Activated CD8-positive, alpha-beta T cell treated with anti-CD3 and anti-CD28 coated beads for 36 hours (primary cell): Measurements from ENCODE around the gene ZW10. TPM values are rescaled to one million over a fixed set of nuclear protein-coding genes. Genes with fewer than 3 reads are reported as not detected.
"Not testable (repeated sequence)": the region's sequence is repeated elsewhere in the genome, so short reads cannot be mapped to it uniquely, and the experiment has no call there.

Experiments
- ATAC-seq: fragments of 200-7000 bp; cut with Tn5 transposase; one replicate; pipeline ENCODE4 v1.10.0; 2021; ENCODE audit warnings: mild to moderate bottlenecking, moderate library complexity
- CTCF ChIA-PET: fragments of 350-600 bp; sonication (Branson Sonifier 250); formaldehyde crosslinking; loops from one replicate; lab custom pipeline; 2021; ENCODE audit warnings: antibody characterized with exemption; lab: Charles Lee
- POLR2A ChIA-PET: fragments of 350-600 bp; sonication (Branson Sonifier 250); formaldehyde crosslinking; loops from one replicate; lab custom pipeline; 2021; ENCODE audit warnings: antibody characterized with exemption; lab: Charles Lee
- DNase-seq: peaks from one replicate; pipeline ENCODE4 v3.0.0-alpha.2; 2020
- H3K27ac Mint-ChIP-seq: one replicate; pipeline ENCODE4 v1.8.0; 2021; ENCODE audit warnings: mild to moderate bottlenecking, mixed read lengths
- H3K27me3 Mint-ChIP-seq: one replicate; pipeline ENCODE4 v1.8.0; 2021; ENCODE audit warnings: mixed read lengths
- H3K36me3 Mint-ChIP-seq: one replicate; pipeline ENCODE4 v1.8.0; 2021; ENCODE audit warnings: low read depth, mixed read lengths
- H3K4me1 Mint-ChIP-seq: one replicate; pipeline ENCODE4 v1.8.0; 2021; ENCODE audit warnings: low read depth, mixed read lengths
- H3K4me3 Mint-ChIP-seq: one replicate; pipeline ENCODE4 v1.8.0; 2021; ENCODE audit warnings: mild to moderate bottlenecking, moderate library complexity, mixed read lengths
- H3K9me3 Mint-ChIP-seq: one replicate; pipeline ENCODE4 v1.8.0; 2021; ENCODE audit warnings: mixed read lengths
- CTCF ChIP-seq: fragments of 200-600 bp; IDR thresholded peaks from one replicate; pipeline ENCODE4 v1.8.0; 2022; ENCODE audit warnings: antibody characterized with exemption, mild to moderate bottlenecking
- intact Hi-C: fragments of 100-400 bp; cut with micrococcal nuclease; formaldehyde crosslinking; loops from one replicate; pipeline ENCODE4 v1.10.0; 2022
- total RNA-seq, 2 experiments: library from RNA; stranded (reverse); gene quantifications; one replicate each; pipeline ENCODE4 v1.2.3, GENCODE V29; 2021

ZW10 gene
- total RNA-seq, 2 experiments from 2014 or later = 15.2 to 15.5 TPM

DNA sequence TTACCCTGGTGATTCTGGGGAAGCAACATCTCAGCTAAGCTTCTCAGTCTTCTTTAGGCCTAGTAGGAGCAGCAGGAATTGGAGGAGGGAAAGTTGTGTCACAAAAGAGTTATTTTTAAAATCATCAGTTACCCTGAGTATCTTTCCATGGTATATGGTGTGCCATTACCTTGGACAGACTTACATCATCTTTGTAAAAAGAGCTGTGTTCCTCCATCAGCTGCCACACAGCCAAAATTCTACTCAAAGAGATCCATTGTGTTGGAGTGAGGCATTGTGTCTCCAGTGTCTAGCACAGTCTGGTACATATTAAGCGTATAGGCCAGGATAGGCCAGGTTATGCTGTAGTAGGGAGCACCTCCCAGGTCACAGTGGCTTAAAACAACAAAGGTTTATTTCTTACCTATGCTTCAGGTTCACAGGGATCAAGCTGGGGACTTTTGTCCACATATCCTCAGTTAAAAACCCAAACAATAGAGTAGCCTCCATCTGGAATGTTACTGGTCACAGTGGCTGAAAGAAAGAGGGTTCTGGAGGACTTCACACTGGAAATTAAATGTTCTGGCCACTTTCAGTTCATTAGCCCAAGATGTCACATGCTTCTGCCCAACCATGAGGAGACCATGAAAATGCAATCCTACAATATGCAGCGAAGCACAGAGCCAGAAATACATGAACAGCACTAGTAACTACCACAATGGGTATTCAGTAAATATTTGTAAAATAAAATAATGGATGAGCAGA is 57.4 kb downstream of the ZW10 start:
- no peaks in the 10 kb centered on the region for H3K4me1 Mint-ChIP-seq
- ChIA-PET POLR2A (no interaction called here), CTCF (no interaction called here)
- TF ChIP-seq CTCF = no peak
- intact Hi-C loops = no loop called here
- no peaks in the 10 kb centered on the region for H3K9me3 Mint-ChIP-seq
- no peak for ATAC-seq
- peaks cover 36% of the 10 kb centered on the region for H3K36me3 Mint-ChIP-seq
- H3K4me3 Mint-ChIP-seq = no peak overlapping the region
- H3K27me3 Mint-ChIP-seq = no peaks in the 10 kb centered on the region
- no peak overlapping the region for H3K27ac Mint-ChIP-seq
- DNase-seq = no peak

GRCh38 chr11:113715273-113715672 is 58.2 kb downstream of the ZW10 start:
- Mint-ChIP-seq H3K36me3 (peaks cover 29% of the 10 kb centered on the region), H3K27ac (no peak overlapping the region), H3K4me3 (no peak overlapping the region), H3K9me3 (peaks cover 2% of the 10 kb centered on the region), H3K27me3 (no peaks in the 10 kb centered on the region), H3K4me1 (no peaks in the 10 kb centered on the region)
- TF ChIP-seq CTCF = no peak
- intact Hi-C loops = no loop called here
- POLR2A ChIA-PET = no interaction called here
- CTCF ChIA-PET = no interaction called here
- ATAC-seq (no peak), DNase-seq (no peak)

GRCh38 chr11:113710989-113711388 is 62.5 kb downstream of the ZW10 start:
- no peak for TF ChIP-seq CTCF
- no peaks in the 10 kb centered on the region for H3K4me1 Mint-ChIP-seq
- intact Hi-C loops = no loop called here
- ATAC-seq = no peak
- POLR2A ChIA-PET = no interaction called here
- no peaks in the 10 kb centered on the region for H3K27me3 Mint-ChIP-seq
- H3K36me3 Mint-ChIP-seq = peaks cover 18% of the 10 kb centered on the region
- no peak overlapping the region for H3K27ac Mint-ChIP-seq
- H3K4me3 Mint-ChIP-seq = no peak overlapping the region
- H3K9me3 Mint-ChIP-seq = peaks cover 15% of the 10 kb centered on the region
- CTCF ChIA-PET = no interaction called here
- DNase-seq = no peak

DNA sequence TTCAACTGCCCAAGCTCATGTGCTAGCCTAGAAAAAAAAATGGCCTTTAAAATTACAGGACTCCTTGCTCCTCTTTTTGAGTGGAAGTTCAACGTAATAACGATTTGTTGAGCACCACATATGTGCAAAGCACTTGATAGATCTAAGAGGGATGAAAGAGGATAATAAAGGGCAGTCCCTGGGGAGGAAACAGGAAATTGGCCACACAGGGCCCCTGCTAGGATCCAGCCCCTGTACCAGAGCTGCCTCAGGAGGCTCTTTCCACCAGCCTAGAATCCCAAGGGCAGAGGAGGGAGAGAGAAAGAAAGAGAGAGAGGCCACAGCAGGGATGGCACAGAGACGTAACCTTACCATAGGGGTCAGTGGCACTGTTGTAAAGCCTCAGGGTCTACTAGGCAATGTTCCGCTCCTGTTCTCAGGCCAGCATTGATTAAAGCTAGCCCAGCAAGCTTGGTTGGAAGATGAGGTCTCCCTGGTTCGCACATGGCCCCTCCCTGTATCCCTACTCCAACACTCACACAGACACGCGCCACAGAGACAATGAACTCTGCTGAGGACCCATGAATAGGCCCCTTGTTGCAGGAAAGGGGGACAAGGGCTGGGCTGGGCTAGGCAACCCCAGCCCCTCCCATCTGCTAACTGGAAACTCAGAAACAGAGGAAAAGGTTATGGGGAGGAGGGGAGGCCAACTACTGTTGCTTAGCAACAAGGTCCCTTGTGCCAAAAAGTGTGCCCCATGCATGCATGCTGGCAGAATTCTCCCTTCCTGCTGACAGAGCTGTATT is 67.4 kb downstream of the ZW10 start, which contains the start of gene TMPRSS5:
TSS of gene TMPRSS5 (minus strand) at position 438 of the 785 bp plus-strand sequence. CDS start at position 354, 84 bp downstream.
- no peak for TF ChIP-seq CTCF
- peaks cover 11% of the 10 kb centered on the region for H3K36me3 Mint-ChIP-seq
- ATAC-seq (no peak), DNase-seq (no peak)
- ChIA-PET POLR2A (no interaction called here), CTCF (no interaction called here)
- no peaks in the 10 kb centered on the region for H3K27me3 Mint-ChIP-seq
- H3K4me3 Mint-ChIP-seq = no peak within 1 kb of the TSS
- H3K27ac Mint-ChIP-seq = no peak within 1 kb of the TSS
- H3K4me1 Mint-ChIP-seq = no peaks in the 10 kb centered on the region
- H3K9me3 Mint-ChIP-seq = peaks cover 15% of the 10 kb centered on the region
- intact Hi-C loops = no loop called here

DNA sequence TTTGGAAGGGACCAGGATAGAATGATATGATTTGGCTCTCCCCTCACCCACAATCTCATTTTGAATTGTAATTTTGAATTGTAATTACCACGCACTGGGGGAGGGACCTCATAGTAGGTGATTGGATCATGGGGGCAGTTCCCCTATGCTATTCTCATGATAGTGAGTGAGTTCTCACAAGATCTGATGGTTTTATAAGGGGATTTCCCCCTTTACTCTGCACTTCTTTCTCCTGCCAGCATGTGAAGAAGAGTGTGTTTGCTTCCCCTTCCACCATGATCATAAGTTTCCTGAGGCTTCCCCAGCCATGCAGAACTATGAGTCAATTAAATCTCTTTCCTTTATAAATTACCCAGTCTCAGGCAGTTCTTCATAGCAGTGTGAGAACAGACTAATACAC is 69.9 kb downstream of the ZW10 start:
- DNase-seq, H3K27ac Mint-ChIP-seq, CTCF ChIA-PET, ATAC-seq, intact Hi-C loops, H3K27me3 Mint-ChIP-seq, H3K9me3 Mint-ChIP-seq, POLR2A ChIA-PET, H3K4me3 Mint-ChIP-seq, H3K4me1 Mint-ChIP-seq: not testable (repeated sequence)
- H3K36me3 Mint-ChIP-seq = peaks cover 11% of the 10 kb centered on the region
